Panc1 (cell line): ENCODE measurements around the gene CACNA2D3.

Experiments
- CTCF ChIP-seq: fragments of 450-650 bp; IDR thresholded peaks from 2 replicates; pipeline ENCODE4 v1.5.1; 2017; ENCODE audit warnings: mild to moderate bottlenecking
- POLR2AphosphoS5 ChIP-seq: IDR thresholded peaks from 2 replicates; pipeline ENCODE4 v1.6.1; 2012; ENCODE audit warnings: mild to moderate bottlenecking, low read depth, low read length, moderate library complexity

- no peak for TF ChIP-seq CTCF
- TF ChIP-seq POLR2AphosphoS5, result no peak
Measured at GRCh38 chr3:54928046-54928770, 805.9 kb downstream of the CACNA2D3 start, which contains the start of gene LRTM1.
